Measurements from ENCODE around the gene UBAC1. TPM values are rescaled to one million over a fixed set of nuclear protein-coding genes. Genes with fewer than 3 reads are reported as not detected.

UBAC1 gene
- total RNA-seq, 1 donor from 2014 or later, result 36.0 TPM

- TF ChIP-seq, protein P1, sequence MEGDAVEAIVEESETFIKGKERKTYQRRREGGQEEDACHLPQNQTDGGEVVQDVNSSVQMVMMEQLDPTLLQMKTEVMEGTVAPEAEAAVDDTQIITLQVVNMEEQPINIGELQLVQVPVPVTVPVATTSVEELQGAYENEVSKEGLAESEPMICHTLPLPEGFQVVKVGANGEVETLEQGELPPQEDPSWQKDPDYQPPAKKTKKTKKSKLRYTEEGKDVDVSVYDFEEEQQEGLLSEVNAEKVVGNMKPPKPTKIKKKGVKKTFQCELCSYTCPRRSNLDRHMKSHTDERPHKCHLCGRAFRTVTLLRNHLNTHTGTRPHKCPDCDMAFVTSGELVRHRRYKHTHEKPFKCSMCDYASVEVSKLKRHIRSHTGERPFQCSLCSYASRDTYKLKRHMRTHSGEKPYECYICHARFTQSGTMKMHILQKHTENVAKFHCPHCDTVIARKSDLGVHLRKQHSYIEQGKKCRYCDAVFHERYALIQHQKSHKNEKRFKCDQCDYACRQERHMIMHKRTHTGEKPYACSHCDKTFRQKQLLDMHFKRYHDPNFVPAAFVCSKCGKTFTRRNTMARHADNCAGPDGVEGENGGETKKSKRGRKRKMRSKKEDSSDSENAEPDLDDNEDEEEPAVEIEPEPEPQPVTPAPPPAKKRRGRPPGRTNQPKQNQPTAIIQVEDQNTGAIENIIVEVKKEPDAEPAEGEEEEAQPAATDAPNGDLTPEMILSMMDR (IDR thresholded peaks at IDR 0.05), result no peak
- DNase-seq (ENCODE audit: low spot score), result no peak
- no peaks in the 10 kb centered on the region for H3K27me3 Mint-ChIP-seq (ENCODE audit: low read depth)
- peaks cover 2% of the 10 kb centered on the region for H3K4me1 Mint-ChIP-seq (ENCODE audit: low read depth)
- H3K4me3 Mint-ChIP-seq (ENCODE audit: unreplicated experiment), result no peak overlapping the region
- no peaks in the 10 kb centered on the region for H3K36me3 Mint-ChIP-seq (ENCODE audit: low read depth)
- H3K9me3 Mint-ChIP-seq (ENCODE audit: low read depth), result no peaks in the 10 kb centered on the region
- H3K27ac Mint-ChIP-seq (ENCODE audit: unreplicated experiment), result no peak overlapping the region
Observed at GRCh38 chr9:135985889-135986288, 24.7 kb upstream of the UBAC1 start.

DNA sequence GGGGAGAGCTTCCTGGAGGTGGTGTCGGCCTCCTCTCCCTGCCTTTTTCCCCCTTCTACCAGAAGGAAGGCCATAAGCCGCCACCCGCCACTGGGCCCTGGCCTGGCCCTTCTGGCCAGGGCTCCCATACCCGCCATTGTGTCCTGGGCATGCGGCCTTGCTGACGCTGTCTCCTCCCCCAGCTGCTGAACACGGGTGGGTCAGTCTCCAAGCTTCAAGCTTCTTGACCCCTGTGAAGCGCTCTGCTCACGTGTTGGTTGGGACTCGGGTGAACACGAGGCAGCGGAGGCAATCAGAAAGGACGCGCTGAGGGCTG is 24.2 kb upstream of the UBAC1 start:
- Mint-ChIP-seq H3K27ac (ENCODE audit: unreplicated experiment) (no peak overlapping the region), H3K36me3 (ENCODE audit: low read depth) (no peaks in the 10 kb centered on the region), H3K9me3 (ENCODE audit: low read depth) (no peaks in the 10 kb centered on the region), H3K4me3 (ENCODE audit: unreplicated experiment) (no peak overlapping the region), H3K4me1 (ENCODE audit: low read depth) (peaks cover 3% of the 10 kb centered on the region), H3K27me3 (ENCODE audit: low read depth) (no peaks in the 10 kb centered on the region)
- TF ChIP-seq, protein P1 (IDR thresholded peaks at IDR 0.05), result no peak
- no peak for DNase-seq (ENCODE audit: low spot score)

- TF ChIP-seq, protein P1 (IDR thresholded peaks at IDR 0.05), result no peak
- no peaks in the 10 kb centered on the region for H3K9me3 Mint-ChIP-seq (ENCODE audit: low read depth)
- H3K27ac Mint-ChIP-seq (ENCODE audit: unreplicated experiment), result no peak overlapping the region
Observed at GRCh38 chr9:135984072-135984710, 23.0 kb upstream of the UBAC1 start.

DNA sequence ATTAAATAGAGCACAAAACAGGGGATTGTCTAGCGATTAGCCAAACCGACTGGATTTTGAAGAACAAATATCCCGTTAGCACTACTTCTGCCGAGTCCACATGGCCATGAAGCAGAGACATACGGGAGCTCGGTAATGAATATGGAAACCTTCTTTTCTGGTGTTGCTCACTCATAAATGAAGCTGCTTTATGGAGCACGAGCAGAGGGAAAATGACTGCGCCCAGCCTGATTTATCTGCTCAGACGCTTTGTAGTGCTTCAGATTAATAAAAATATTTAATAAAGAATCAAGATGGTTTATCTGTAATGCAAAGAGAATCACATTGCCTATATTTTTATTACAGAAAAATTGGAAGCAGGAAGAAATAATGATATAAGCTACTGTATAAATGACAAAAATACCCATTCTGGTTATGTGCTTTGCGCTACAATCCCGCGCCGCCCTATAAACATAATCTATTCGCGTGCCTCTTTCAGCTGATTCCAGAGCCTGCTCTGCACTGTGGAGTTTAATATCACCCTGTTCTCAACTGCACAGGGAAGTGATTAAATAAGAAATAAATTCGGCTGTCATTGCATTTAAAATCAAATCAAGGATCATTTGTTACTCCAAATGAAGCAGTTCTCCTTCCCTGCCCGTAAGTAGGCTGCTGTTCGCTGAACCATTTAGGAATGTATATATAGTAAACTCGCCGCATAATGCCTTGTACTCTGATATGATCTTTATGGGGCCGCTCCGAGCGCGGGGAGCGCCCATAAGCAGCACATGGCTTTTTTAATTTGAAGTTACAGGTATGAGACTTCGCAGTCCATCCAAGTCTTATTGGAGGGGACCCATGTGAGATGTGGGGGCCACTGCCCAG is 22.3 kb upstream of the UBAC1 start:
- Mint-ChIP-seq H3K4me1 (ENCODE audit: low read depth) (peaks cover 7% of the 10 kb centered on the region), H3K36me3 (ENCODE audit: low read depth) (no peaks in the 10 kb centered on the region), H3K4me3 (ENCODE audit: unreplicated experiment) (no peak overlapping the region), H3K27me3 (ENCODE audit: low read depth) (no peaks in the 10 kb centered on the region), H3K27ac (ENCODE audit: unreplicated experiment) (no peak overlapping the region), H3K9me3 (ENCODE audit: low read depth) (no peaks in the 10 kb centered on the region)
- TF ChIP-seq, protein P1 (IDR thresholded peaks at IDR 0.05), result no peak
- DNase-seq (ENCODE audit: low spot score), result no peak

More at GRCh38 chr9:135984072-135984710, 23.0 kb upstream of the UBAC1 start:
- peaks cover 3% of the 10 kb centered on the region for H3K4me1 Mint-ChIP-seq (ENCODE audit: low read depth)
- H3K4me3 Mint-ChIP-seq (ENCODE audit: unreplicated experiment), result no peak overlapping the region
- DNase-seq (ENCODE audit: low spot score), result no peak
- H3K27me3 Mint-ChIP-seq (ENCODE audit: low read depth), result no peaks in the 10 kb centered on the region
- no peaks in the 10 kb centered on the region for H3K36me3 Mint-ChIP-seq (ENCODE audit: low read depth)

DNA sequence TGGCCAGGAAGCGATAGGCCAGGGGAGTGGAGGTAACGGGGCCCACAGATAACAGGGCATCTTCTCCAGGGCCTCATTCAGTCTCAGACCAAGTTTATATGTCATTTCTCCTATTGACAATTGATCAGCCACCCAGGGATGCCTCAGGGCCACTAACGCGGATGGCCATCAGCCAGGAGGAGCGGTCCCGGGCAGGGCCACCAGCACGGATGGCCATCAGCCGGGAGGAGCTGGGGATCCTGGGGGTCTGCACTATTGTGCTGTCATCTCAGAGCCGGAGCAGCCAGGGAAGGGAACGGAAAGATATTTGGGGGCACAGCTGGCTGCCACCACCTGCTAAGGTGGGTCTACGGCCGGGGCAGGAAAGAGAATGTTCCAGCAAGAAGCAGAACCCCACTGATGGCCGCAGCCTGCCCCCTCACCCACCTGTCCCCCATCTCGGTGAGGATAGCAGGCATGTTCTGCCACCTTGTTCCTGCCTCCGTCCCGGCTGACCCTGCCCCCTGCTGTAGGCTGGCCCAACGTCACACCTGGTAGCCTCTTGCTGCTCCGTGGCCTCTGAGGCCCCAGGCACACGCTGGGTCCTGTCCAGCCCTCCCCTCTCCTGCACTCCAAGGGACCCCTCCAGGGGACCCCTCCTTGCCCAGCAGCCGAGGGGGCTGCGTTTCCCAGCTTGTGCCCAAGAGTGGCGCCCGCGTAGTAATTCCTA is 21.5 kb upstream of the UBAC1 start:
- TF ChIP-seq, protein P1 (IDR thresholded peaks at IDR 0.05), result no peak
- H3K27ac Mint-ChIP-seq (ENCODE audit: unreplicated experiment), result no peak overlapping the region
- DNase-seq (ENCODE audit: low spot score), result no peak
- no peaks in the 10 kb centered on the region for H3K36me3 Mint-ChIP-seq (ENCODE audit: low read depth)
- H3K4me1 Mint-ChIP-seq (ENCODE audit: low read depth), result peaks cover 7% of the 10 kb centered on the region
- H3K27me3 Mint-ChIP-seq (ENCODE audit: low read depth), result no peaks in the 10 kb centered on the region
- H3K9me3 Mint-ChIP-seq (ENCODE audit: low read depth), result no peaks in the 10 kb centered on the region
- no peak overlapping the region for H3K4me3 Mint-ChIP-seq (ENCODE audit: unreplicated experiment)

Measured in chondrocyte (in vitro differentiated cells).